ENCODE measurements around the gene KCNJ11.

DNA sequence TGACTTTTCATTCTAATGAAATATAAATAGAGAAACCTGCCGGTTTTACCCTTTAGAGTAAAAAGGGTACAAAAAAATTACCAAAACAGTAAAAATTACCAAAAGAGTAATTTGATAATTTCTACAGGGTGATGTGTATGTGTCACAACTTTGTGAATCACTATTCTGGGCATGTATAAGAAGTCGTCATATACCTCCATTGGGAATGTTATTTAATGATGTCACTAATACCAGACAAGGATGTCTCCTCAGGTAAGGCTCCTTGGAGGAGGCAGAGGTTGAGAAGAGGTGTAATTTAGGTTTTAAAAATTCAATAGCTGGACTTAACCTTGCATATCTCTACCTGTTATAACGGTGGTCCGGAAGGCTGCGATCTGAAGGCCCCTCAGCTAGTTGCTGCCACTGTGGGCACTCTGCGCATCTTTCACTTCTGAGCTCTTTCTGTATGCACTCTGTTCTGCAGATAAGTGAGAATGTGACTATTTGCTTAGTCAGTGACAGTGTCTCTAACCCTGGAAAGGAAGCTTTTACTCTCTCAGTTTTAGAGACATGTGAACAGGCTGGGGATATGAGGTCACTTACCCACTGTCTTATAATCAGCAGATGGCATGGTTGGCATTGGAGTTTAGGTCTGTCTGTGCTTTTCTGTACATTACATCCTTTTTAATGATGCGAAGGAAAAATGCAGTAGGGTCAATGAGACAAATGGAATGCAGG is 37.8 kb downstream of the KCNJ11 start:
- TF ChIP-seq POLR2AphosphoS5 (IDR thresholded peaks at IDR 0.05), result no peak
- TF ChIP-seq, protein P1, sequence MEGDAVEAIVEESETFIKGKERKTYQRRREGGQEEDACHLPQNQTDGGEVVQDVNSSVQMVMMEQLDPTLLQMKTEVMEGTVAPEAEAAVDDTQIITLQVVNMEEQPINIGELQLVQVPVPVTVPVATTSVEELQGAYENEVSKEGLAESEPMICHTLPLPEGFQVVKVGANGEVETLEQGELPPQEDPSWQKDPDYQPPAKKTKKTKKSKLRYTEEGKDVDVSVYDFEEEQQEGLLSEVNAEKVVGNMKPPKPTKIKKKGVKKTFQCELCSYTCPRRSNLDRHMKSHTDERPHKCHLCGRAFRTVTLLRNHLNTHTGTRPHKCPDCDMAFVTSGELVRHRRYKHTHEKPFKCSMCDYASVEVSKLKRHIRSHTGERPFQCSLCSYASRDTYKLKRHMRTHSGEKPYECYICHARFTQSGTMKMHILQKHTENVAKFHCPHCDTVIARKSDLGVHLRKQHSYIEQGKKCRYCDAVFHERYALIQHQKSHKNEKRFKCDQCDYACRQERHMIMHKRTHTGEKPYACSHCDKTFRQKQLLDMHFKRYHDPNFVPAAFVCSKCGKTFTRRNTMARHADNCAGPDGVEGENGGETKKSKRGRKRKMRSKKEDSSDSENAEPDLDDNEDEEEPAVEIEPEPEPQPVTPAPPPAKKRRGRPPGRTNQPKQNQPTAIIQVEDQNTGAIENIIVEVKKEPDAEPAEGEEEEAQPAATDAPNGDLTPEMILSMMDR (IDR thresholded peaks at IDR 0.05), result no peak
